Adrenal gland (tissue), 12 donors: ENCODE data around the gene CFLAR. TPM values are rescaled to one million over a fixed set of nuclear protein-coding genes. Genes with fewer than 3 reads are reported as not detected.

ENCODE experiments used
- DNase-seq, 7 donors: peaks; one replicate each; pipeline ENCODE4 v3.0.0-alpha.2; 2019 to 2020
- H3K27ac ChIP-seq, 5 donors: fragments of 200-600 bp; sonication (generic) in 4 of 5; 1 replicate in 3 of 5; 2 replicates in 2 of 5; pipeline versions ENCODE4 v1.5.1 to v1.8.0; 2016 to 2020; ENCODE audit warnings: mild to moderate bottlenecking in 1 of 5
- H3K27me3 ChIP-seq: fragments of 200-600 bp; 2 replicates; pipeline ENCODE4 v1.8.0; 2021
- H3K36me3 ChIP-seq, 2 donors: fragments of 200-600 bp; replicated peaks in 1 of 2; 1 replicate in 1 of 2; 2 replicates in 1 of 2; pipeline versions ENCODE4 v1.5.1 to v1.8.0; 2018 to 2022
- H3K4me1 ChIP-seq, 2 donors: fragments of 200-600 bp; replicated peaks in 1 of 2; 1 replicate in 1 of 2; 2 replicates in 1 of 2; pipeline versions ENCODE4 v1.5.1 to v1.8.0; 2018 to 2021
- H3K4me3 ChIP-seq, 4 donors: fragments of 200-600 bp; sonication (generic) in 3 of 4; one replicate each; pipeline ENCODE4 v1.5.1; 2016 to 2018
- H3K9me3 ChIP-seq, 3 donors: fragments of 200-600 bp; sonication (generic) in 1 of 3; replicated peaks in 1 of 3; 1 replicate in 2 of 3; 2 replicates in 1 of 3; pipeline versions ENCODE4 v1.5.1 to v1.8.0; 2016 to 2021
- CTCF ChIP-seq, 6 experiments: fragments of 450-650 bp in 4 of 6; fragments of 200-600 bp in 2 of 6; sonication (generic) in 1 of 6; IDR thresholded peaks; 1 replicate in 5 of 6; 2 replicates in 1 of 6; pipeline versions ENCODE4 v1.5.1 to v1.8.0; 2016 to 2021; ENCODE audit warnings: antibody characterized with exemption in 6 of 6, mild to moderate bottlenecking in 2 of 6, moderate library complexity in 1 of 6
- POLR2A ChIP-seq, 2 donors: fragments of 450-650 bp; IDR thresholded peaks; one replicate each; pipeline ENCODE4 v1.6.1; 2017; ENCODE audit warnings: antibody characterized with exemption in 2 of 2, mild to moderate bottlenecking in 2 of 2, moderate library complexity in 1 of 2
- WGBS, 4 donors: extraction: QIAGEN DNeasy Blood & Tissue Kit in 2 of 4; methylation state at CpG; one replicate each; pipeline versions ENCODE4 v1.1.5 to v1.1.7; 2013 to 2017; 5-methylcytosine and 5-hydroxymethylcytosine counted together
- intact Hi-C, 2 donors: fragments of 100-400 bp; cut with DNase I; formaldehyde crosslinking; loops; one replicate each; pipeline versions ENCODE4 v1.14.1 to v1.15.0; 2022 to 2023
- polyA plus RNA-seq, 3 donors: library from polyadenylated mRNA; stranded (reverse); fragments of 200-250 nt in 2 of 3; fragments of 350-450 nt in 1 of 3; fragmentation: Illumina TruSeq in 1 of 3; extraction: RNeasy Lipid Tissue Mini Kit (QIAGEN cat#74804) in 1 of 3; gene quantifications; one replicate each; pipeline ENCODE4 v1.2.3, GENCODE V29; 2013 to 2014
- total RNA-seq, 9 donors: library from RNA; depleted of rRNA in 4 of 9; stranded (reverse); fragments of >200 nt in 4 of 9; fragments of 120-200 nt in 1 of 9; fragmentation: NEBNext Ultra II Directional in 1 of 9; extraction: Animal tissue kit (Norgen Biotek cat#: 25700) in 1 of 9; gene quantifications; one replicate each; pipeline versions ENCODE4 v1.1.0 to v1.2.4, GENCODE V29; 2013 to 2023
- donor health status: healthy with polysubstance abuse.
- donor health status: Bipolar disorder and iron deficiency.
- donor health status: DM: yes; HTN: yes; CAD: no.
- donor health status: DM: no; HTN: no; CAD: no.
- donor health status: DM: no; HTN: no; CAD: no.
- donor health status: DM: yes; HTN: yes; CAD: no.

CFLAR gene
- total and polyA plus RNA-seq, 12 donors: 47.1 to 267 (median 91.8) TPM

- intact Hi-C loops: no loop called here
- WGBS, 4 donors: 87 to 95% (median 94%) methylated on average over 5 of the region's 5 CpGs
- H3K4me1 ChIP-seq: no peaks in the 10 kb centered on the region
- no peak for DNase-seq
- H3K9me3 ChIP-seq: no peaks in the 10 kb centered on the region
- no peak for TF ChIP-seq CTCF (IDR thresholded peaks at IDR 0.05)
- TF ChIP-seq POLR2A (IDR thresholded peaks at IDR 0.05): no peak
- H3K36me3 ChIP-seq: no peaks in the 10 kb centered on the region
- no peak overlapping the region for H3K4me3 ChIP-seq
- no peak overlapping the region for H3K27ac ChIP-seq
- H3K27me3 ChIP-seq: no peaks in the 10 kb centered on the region
Observed at GRCh38 chr2:201093573-201093972, 22.4 kb upstream of the CFLAR start.

GRCh38 chr2:201100497-201100896, 15.5 kb upstream of the CFLAR start:
- no peak for DNase-seq
- no peaks in the 10 kb centered on the region for H3K9me3 ChIP-seq
- 94 to 100% (median 97%) methylated on average over 3 of the region's 3 CpGs for WGBS, 4 donors
- no peak overlapping the region for H3K4me3 ChIP-seq
- no peaks in the 10 kb centered on the region for H3K27me3 ChIP-seq
- H3K4me1 ChIP-seq: no peaks in the 10 kb centered on the region
- H3K27ac ChIP-seq: no peak overlapping the region
- no peak for TF ChIP-seq CTCF (IDR thresholded peaks at IDR 0.05)
- no peak for TF ChIP-seq POLR2A (IDR thresholded peaks at IDR 0.05)
- intact Hi-C loops: no loop called here
- H3K36me3 ChIP-seq: no peaks in the 10 kb centered on the region

DNA sequence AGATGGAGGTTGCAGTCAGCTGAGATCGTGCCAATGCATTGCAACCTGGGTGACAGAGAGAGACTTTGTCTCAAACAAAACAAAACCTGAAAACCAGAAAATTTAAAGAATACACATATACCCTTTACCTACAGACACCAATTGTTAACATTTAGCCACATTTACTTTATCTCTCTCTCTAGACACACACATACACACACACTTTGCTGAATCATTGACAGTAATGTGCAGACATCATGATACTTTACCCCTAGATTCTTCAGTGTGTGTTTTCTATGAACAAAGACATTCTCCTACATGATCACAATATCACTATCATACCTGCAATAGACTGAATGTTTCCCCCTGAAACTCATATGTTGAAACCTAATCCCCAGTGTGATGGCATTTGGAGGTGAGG, 10.2 kb upstream of the CFLAR start:
- TF ChIP-seq POLR2A (IDR thresholded peaks at IDR 0.05) (no peak), CTCF (IDR thresholded peaks at IDR 0.05) (no peak)
- WGBS, 4 donors: 95 to 100% (median 98%) methylated on average over 1 of the region's 1 CpG
- H3K4me1 ChIP-seq: no peaks in the 10 kb centered on the region

GRCh38 chr2:201107624-201108023, 8.3 kb upstream of the CFLAR start:
- no peak for DNase-seq
- no peaks in the 10 kb centered on the region for H3K4me1 ChIP-seq
- no peak overlapping the region for H3K4me3 ChIP-seq
- intact Hi-C loops: no loop called here
- H3K27me3 ChIP-seq: no peaks in the 10 kb centered on the region
- no peaks in the 10 kb centered on the region for H3K36me3 ChIP-seq
- H3K27ac ChIP-seq: no peak overlapping the region
- no peak for TF ChIP-seq POLR2A (IDR thresholded peaks at IDR 0.05)
- no peak for TF ChIP-seq CTCF (IDR thresholded peaks at IDR 0.05)
- no peaks in the 10 kb centered on the region for H3K9me3 ChIP-seq
- 90 to 100% (median 96%) methylated on average over 2 of the region's 2 CpGs for WGBS, 4 donors

More for the DNA sequence above, 10.2 kb upstream of the CFLAR start:
- Histone ChIP-seq H3K27ac (no peak overlapping the region), H3K9me3 (no peaks in the 10 kb centered on the region), H3K4me3 (no peak overlapping the region), H3K36me3 (no peaks in the 10 kb centered on the region), H3K27me3 (no peaks in the 10 kb centered on the region)
- intact Hi-C loops: no loop called here
- no peak for DNase-seq
